Adrenal gland (tissue), 5 donors: ENCODE measurements around the gene ERBB4.

ENCODE experiments used
- CTCF ChIP-seq, 6 experiments: fragments of 450-650 bp in 4 of 6; fragments of 200-600 bp in 2 of 6; sonication (generic) in 1 of 6; IDR thresholded peaks; 1 replicate in 5 of 6; 2 replicates in 1 of 6; pipeline versions ENCODE4 v1.5.1 to v1.8.0; 2016 to 2021; ENCODE audit warnings: antibody characterized with exemption in 6 of 6, mild to moderate bottlenecking in 2 of 6, moderate library complexity in 1 of 6
- POLR2A ChIP-seq, 2 donors: fragments of 450-650 bp; IDR thresholded peaks; one replicate each; pipeline ENCODE4 v1.6.1; 2017; ENCODE audit warnings: antibody characterized with exemption in 2 of 2, mild to moderate bottlenecking in 2 of 2, moderate library complexity in 1 of 2
- donor health status: DM: no; HTN: no; CAD: no.

GRCh38 chr2:212027681-212028628, 510.6 kb downstream of the ERBB4 start:
- no peak for TF ChIP-seq CTCF (IDR thresholded peaks at IDR 0.05)
- no peak for TF ChIP-seq POLR2A (IDR thresholded peaks at IDR 0.05)
